K562 (cell line): ENCODE measurements around the gene POM121. TPM values are rescaled to one million over a fixed set of nuclear protein-coding genes. Genes with fewer than 3 reads are reported as not detected.
"Not testable (repeated sequence)": the region's sequence is repeated elsewhere in the genome, so short reads cannot be mapped to it uniquely, and the experiment has no call there.

Experiments
- ATAC-seq: fragments of 200-7000 bp; cut with Tn5 transposase; 3 replicates; pipeline ENCODE4 v1.9.1; 2020; ENCODE audit warnings: moderate library complexity
- BruUV-seq: library from RNA; stranded (reverse); fragments of 400-500 nt; replicated peaks from 2 replicates; lab custom pipeline; 2021; lab: Mats Ljungman, UMichigan
- CTCF ChIA-PET: fragments of 300-600 bp; formaldehyde crosslinking; extraction: SDS; loops from one replicate; lab custom pipeline; 2021; ENCODE audit warnings: low intra/inter-chr PET ratio; lab: Yijun Ruan, JAX
- POLR2A ChIA-PET: fragments of 300-600, 350-650 bp; sonication (Branson Sonifier 250); formaldehyde crosslinking; extraction: SDS; loops from one replicate; lab custom pipeline; 2021; ENCODE audit warnings: antibody characterized with exemption, inconsistent platforms; lab: Yijun Ruan, JAX
- DNase-seq, 4 experiments: peaks; one replicate each; pipeline versions ENCODE4 v3.0.0 to v3.0.0-alpha.2; 2011 to 2018; ENCODE audit warnings: low spot score in 3 of 4, mixed read lengths in 3 of 4; ENCODE audit errors: extremely low read depth in 1 of 4
- FAIRE-seq: peaks from 2 replicates; lab custom pipeline; 2011; peaks lifted over from hg19 to GRCh38; lab: Jason Lieb, UNC
- H2AFZ ChIP-seq: 2 replicates; pipeline ENCODE4 v1.6.0; 2011; ENCODE audit warnings: low read depth, low read length, control low read depth, inconsistent platforms
- H3K27ac ChIP-seq: fragments of 200-600 bp; 3 replicates; pipeline ENCODE4 v1.8.0; 2011; ENCODE audit warnings: low read depth, mild to moderate bottlenecking, control low read depth, inconsistent platforms, low read length, moderate library complexity, mixed read lengths; ENCODE audit errors: extremely low read depth
- H3K27me3 ChIP-seq, 2 experiments: fragments of 300-600 bp in 1 of 2; 2 replicates in 1 of 2; 3 replicates in 1 of 2; pipeline versions ENCODE4 v1.6.0 to v1.8.0; 2011; ENCODE audit warnings: inconsistent platforms in 2 of 2, low read length in 2 of 2, mild to moderate bottlenecking in 1 of 2, mixed read lengths in 1 of 2, moderate library complexity in 1 of 2; ENCODE audit not compliant: control insufficient read depth in 2 of 2, insufficient read depth in 2 of 2
- H3K36me3 ChIP-seq: fragments of 300-600 bp; 3 replicates; pipeline ENCODE4 v1.8.0; 2011; ENCODE audit warnings: mild to moderate bottlenecking, low read length, inconsistent platforms; ENCODE audit not compliant: control insufficient read depth, insufficient read depth
- H3K4me1 ChIP-seq, 2 experiments: fragments of 200-600 bp in 1 of 2; replicated peaks in 1 of 2; 2 replicates in 1 of 2; 3 replicates in 1 of 2; pipeline versions ENCODE4 v1.5.1 to v1.8.0; 2011; ENCODE audit warnings: inconsistent platforms in 2 of 2, low read length in 2 of 2, mild to moderate bottlenecking in 1 of 2, mixed read lengths in 1 of 2, moderate library complexity in 1 of 2; ENCODE audit not compliant: control insufficient read depth in 2 of 2, insufficient read depth in 2 of 2
- H3K4me2 ChIP-seq: 2 replicates; pipeline ENCODE4 v1.6.1; 2011; ENCODE audit warnings: low read length, control low read depth, inconsistent platforms, mixed read lengths; ENCODE audit not compliant: insufficient read depth
- H3K4me3 ChIP-seq: fragments of 200-600 bp; sonication (generic), shearing (Covaris generic); 2 replicates; pipeline ENCODE4 v1.5.1; 2016; ENCODE audit warnings: control low read depth, inconsistent platforms
- H3K79me2 ChIP-seq: fragments of 200-600 bp; 3 replicates; pipeline ENCODE4 v1.8.0; 2011; ENCODE audit warnings: low read length, inconsistent platforms; ENCODE audit not compliant: control insufficient read depth, insufficient read depth
- H3K9ac ChIP-seq, 2 experiments: 2 replicates each; pipeline versions ENCODE4 v1.6.0 to v1.6.1; 2011; ENCODE audit warnings: low read depth in 2 of 2, low read length in 2 of 2, control low read depth in 1 of 2, inconsistent platforms in 1 of 2, mild to moderate bottlenecking in 1 of 2, mixed read lengths in 1 of 2; ENCODE audit not compliant: insufficient read depth in 1 of 2
- H3K9me1 ChIP-seq: one replicate; pipeline ENCODE4 v1.6.0; 2011; ENCODE audit warnings: inconsistent platforms, mild to moderate bottlenecking, low read length, moderate library complexity; ENCODE audit not compliant: control insufficient read depth, insufficient read depth
- H3K9me3 ChIP-seq: replicated peaks from 2 replicates; pipeline ENCODE4 v1.5.1; 2011; ENCODE audit warnings: low read depth, low read length, inconsistent platforms; ENCODE audit not compliant: control insufficient read depth, insufficient read depth
- H4K20me1 ChIP-seq: replicated peaks from 2 replicates; pipeline ENCODE4 v1.6.1; 2011; ENCODE audit warnings: low read length, inconsistent platforms, mixed read lengths; ENCODE audit not compliant: control insufficient read depth, insufficient read depth
- WGBS: fragments of 100-300 bp; shearing (Covaris generic); methylation state at CpG from one replicate; pipeline ENCODE4 v1.1.6; 2016; ENCODE audit warnings: low coverage, mixed read lengths; ENCODE audit not compliant: insufficient coverage; ENCODE audit errors: missing lambda C conversion rate; 5-methylcytosine and 5-hydroxymethylcytosine counted together
- in situ Hi-C: fragments of 300-500 bp; cut with MboI; formaldehyde crosslinking; loops from 4 replicates; pipeline ENCODE4 v1.15.0; 2018; ENCODE audit warnings: inconsistent platforms, mixed read lengths
- intact Hi-C: fragments of 100-400 bp; cut with micrococcal nuclease; formaldehyde crosslinking; loops from 2 replicates; pipeline ENCODE4 v1.14.2; 2022
- polyA plus RNA-seq, 8 experiments: library from polyadenylated mRNA; depleted of rRNA in 4 of 8; stranded (reverse) in 5 of 8; unstranded in 3 of 8; fragments of >200 nt; fragmentation: Nextera tagmentation in 2 of 8; fragmentation: Illumina TruSeq in 1 of 8; extraction: Ambion mirVana in 2 of 8; extraction: Trizol in 1 of 8; gene quantifications; 2 replicates each; pipeline versions ENCODE4 v1.2.1 to v1.2.3, GENCODE V29; 2011 to 2014; ENCODE audit warnings: inconsistent platforms in 1 of 8, missing spikeins in 1 of 8
- total RNA-seq, 7 experiments: library from RNA; depleted of rRNA in 6 of 7; stranded (reverse); fragments of >200 nt in 6 of 7; fragmentation: Illumina TruSeq in 2 of 7; extraction: Trizol in 2 of 7; gene quantifications; 2 replicates each; pipeline versions ENCODE4 v1.2.1 to v1.2.3, GENCODE V29; 2011 to 2021; ENCODE audit warnings: low replicate concordance in 1 of 7

The POM121 gene
- total and polyA plus RNA-seq, 9 of the 15 experiments (the other 6 are each of a cell fraction or from before 2014, with no cell fraction given) = 3.6 to 112 (median 12.5) TPM

DNA sequence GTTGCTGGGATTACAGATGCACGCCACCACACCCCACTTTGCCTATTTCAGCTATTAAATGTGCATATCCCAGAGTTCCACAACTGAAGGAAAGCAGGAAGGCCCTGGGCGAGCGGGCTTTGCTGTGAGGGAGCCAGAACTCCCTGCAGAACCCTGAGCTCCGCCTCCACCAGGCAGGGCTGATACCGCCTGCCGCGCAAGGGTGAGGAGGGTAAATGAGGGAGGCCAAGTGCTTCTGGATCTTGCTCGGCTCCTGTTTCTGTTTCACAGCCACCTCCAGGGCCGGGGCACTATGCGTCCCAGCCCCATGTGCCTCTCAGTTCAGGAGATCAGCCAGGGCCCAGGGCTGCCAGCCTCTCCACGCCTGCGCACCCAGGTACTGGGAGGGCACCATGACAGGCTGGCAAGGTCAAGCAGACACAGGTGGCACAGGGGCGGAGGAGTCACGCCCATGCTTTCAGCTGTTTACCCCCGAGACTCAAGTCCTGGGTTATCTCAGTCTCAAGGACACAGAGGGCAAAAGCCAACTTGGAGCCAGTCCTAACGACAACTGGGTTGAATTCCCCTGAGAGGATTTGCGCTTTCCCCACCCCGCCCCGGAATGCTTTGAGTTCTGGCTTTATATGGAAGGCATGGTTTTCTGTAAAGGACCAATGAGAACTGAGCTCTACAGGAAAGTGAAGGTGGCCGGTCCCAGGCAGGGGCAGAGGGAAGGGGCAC, 35.9 kb downstream of the POM121 start:
- H3K9ac ChIP-seq, DNase-seq, H3K4me1 ChIP-seq, H3K27me3 ChIP-seq, H3K36me3 ChIP-seq, H3K4me3 ChIP-seq, H2AFZ ChIP-seq, H3K9me3 ChIP-seq, H3K9me1 ChIP-seq, H3K4me2 ChIP-seq, H4K20me1 ChIP-seq, intact Hi-C loops, H3K79me2 ChIP-seq, in situ Hi-C loops, CTCF ChIA-PET, POLR2A ChIA-PET, FAIRE-seq, H3K27ac ChIP-seq, BruUV-seq: not testable (repeated sequence)
- peak; percentile 7; the same call in 2 of the 3 replicates for ATAC-seq
- WGBS = no CpG with 5 or more reads among the region's 20 CpGs

- BruUV-seq, H3K36me3 ChIP-seq, H2AFZ ChIP-seq, in situ Hi-C loops, CTCF ChIA-PET, H3K79me2 ChIP-seq, H3K9me1 ChIP-seq, H3K9ac ChIP-seq, H3K27ac ChIP-seq, H3K4me2 ChIP-seq, H3K4me1 ChIP-seq, DNase-seq, H3K4me3 ChIP-seq, POLR2A ChIA-PET, H3K27me3 ChIP-seq, H3K9me3 ChIP-seq, H4K20me1 ChIP-seq, intact Hi-C loops, FAIRE-seq, ATAC-seq: not testable (repeated sequence)
- no CpG with 5 or more reads among the region's 9 CpGs for WGBS
These were observed 36.4 kb downstream of the POM121 start for GRCh38 chr7:72961346-72961650.

DNA sequence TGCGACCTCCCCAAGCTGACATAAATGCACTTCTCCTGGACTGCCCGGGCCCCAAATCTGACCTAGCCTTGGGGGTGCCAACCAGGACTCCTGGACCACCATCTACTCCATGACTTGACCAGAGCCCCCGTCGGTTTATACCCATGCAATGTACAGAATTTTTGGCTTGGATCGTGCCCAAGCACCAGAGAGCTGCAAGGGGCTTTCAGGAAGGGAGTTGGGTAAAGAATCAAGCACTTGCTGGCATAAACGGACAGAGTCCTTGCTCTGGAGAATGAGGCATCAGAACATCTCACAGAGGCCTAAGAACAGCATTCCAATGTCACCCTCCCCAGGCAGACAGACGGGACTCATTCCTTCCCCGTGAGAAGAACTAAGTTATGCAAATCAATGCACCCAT, 38.2 kb downstream of the POM121 start:
- H3K4me3 ChIP-seq, H4K20me1 ChIP-seq, CTCF ChIA-PET, in situ Hi-C loops, H3K27me3 ChIP-seq, H3K9me3 ChIP-seq, H3K4me1 ChIP-seq, H3K4me2 ChIP-seq, H3K9ac ChIP-seq, H3K36me3 ChIP-seq, intact Hi-C loops, FAIRE-seq, DNase-seq, H3K27ac ChIP-seq, POLR2A ChIA-PET, BruUV-seq, H3K9me1 ChIP-seq, H2AFZ ChIP-seq, ATAC-seq, H3K79me2 ChIP-seq: not testable (repeated sequence)
- WGBS = 33% methylated on average over 1 of the region's 8 CpGs
